ENCODE results near the gene MVB12B.
A peak's percentile ranks its signal among the peaks of the same experiment; 100 is the strongest.

The MVB12B gene

GRCh38 chr9:126509718-126510117 is 183.1 kb downstream of the MVB12B start:
- ATAC-seq (replicated peaks; ENCODE audit: extremely low read depth, poor library complexity, severe bottlenecking) (no peak), DNase-seq (ENCODE audit: low spot score in 2 of 2) (no peak)
- Mint-ChIP-seq H3K9me3 (no peaks in the 10 kb centered on the region), H3K36me3 (ENCODE audit: insufficient read depth) (peaks cover 9% of the 10 kb centered on the region), H3K27me3 (peaks cover 25% of the 10 kb centered on the region), H3K4me1 (no peaks in the 10 kb centered on the region), H3K27ac (ENCODE audit: low read depth) (peak overlapping the region; percentile 25), H3K4me3 (no peak overlapping the region)

GRCh38 chr9:126510564-126510963 is 183.9 kb downstream of the MVB12B start:
- no peak overlapping the region for H3K4me3 Mint-ChIP-seq
- no peak overlapping the region for H3K27ac Mint-ChIP-seq (ENCODE audit: low read depth)
- H3K36me3 Mint-ChIP-seq (ENCODE audit: insufficient read depth): peaks cover 9% of the 10 kb centered on the region
- no peaks in the 10 kb centered on the region for H3K9me3 Mint-ChIP-seq
- peaks cover 25% of the 10 kb centered on the region for H3K27me3 Mint-ChIP-seq
- DNase-seq (ENCODE audit: low spot score in 2 of 2) (no peak), ATAC-seq (replicated peaks; ENCODE audit: extremely low read depth, poor library complexity, severe bottlenecking) (no peak)
- no peaks in the 10 kb centered on the region for H3K4me1 Mint-ChIP-seq

- peaks cover 25% of the 10 kb centered on the region for H3K27me3 Mint-ChIP-seq
- DNase-seq (ENCODE audit: low spot score in 2 of 2) (no peak), ATAC-seq (replicated peaks; ENCODE audit: extremely low read depth, poor library complexity, severe bottlenecking) (no peak)
- H3K4me3 Mint-ChIP-seq: peak overlapping the region; percentile 10
- peaks cover 9% of the 10 kb centered on the region for H3K36me3 Mint-ChIP-seq (ENCODE audit: insufficient read depth)
- no peaks in the 10 kb centered on the region for H3K9me3 Mint-ChIP-seq
- H3K27ac Mint-ChIP-seq (ENCODE audit: low read depth): no peak overlapping the region
- peaks cover 3% of the 10 kb centered on the region for H3K4me1 Mint-ChIP-seq
Measured at GRCh38 chr9:126511411-126511810, 184.8 kb downstream of the MVB12B start.

- Mint-ChIP-seq H3K4me3 (peak overlapping the region; percentile 38), H3K27me3 (peaks cover 25% of the 10 kb centered on the region)
Measured at GRCh38 chr9:126513159-126514036, 186.8 kb downstream of the MVB12B start.

GRCh38 chr9:126514037-126514821 is 187.6 kb downstream of the MVB12B start:
- H3K4me1 Mint-ChIP-seq: peaks cover 31% of the 10 kb centered on the region
- no peak overlapping the region for H3K27ac Mint-ChIP-seq (ENCODE audit: low read depth)
- peaks cover 25% of the 10 kb centered on the region for H3K27me3 Mint-ChIP-seq
- H3K4me3 Mint-ChIP-seq: no peak overlapping the region
- ATAC-seq (replicated peaks; ENCODE audit: extremely low read depth, poor library complexity, severe bottlenecking) (peak; percentile 34), DNase-seq (ENCODE audit: low spot score in 2 of 2) (peak; percentile 32 to 54)
- peaks cover 16% of the 10 kb centered on the region for H3K36me3 Mint-ChIP-seq (ENCODE audit: insufficient read depth)
- H3K9me3 Mint-ChIP-seq: no peaks in the 10 kb centered on the region

More at GRCh38 chr9:126513159-126514036, 186.8 kb downstream of the MVB12B start:
- Mint-ChIP-seq H3K36me3 (ENCODE audit: insufficient read depth) (peaks cover 16% of the 10 kb centered on the region), H3K4me1 (peaks cover 23% of the 10 kb centered on the region), H3K9me3 (no peaks in the 10 kb centered on the region), H3K27ac (ENCODE audit: low read depth) (no peak overlapping the region)
- no peak for DNase-seq (ENCODE audit: low spot score in 2 of 2)
- ATAC-seq (replicated peaks; ENCODE audit: extremely low read depth, poor library complexity, severe bottlenecking): no peak

- DNase-seq (ENCODE audit: low spot score in 2 of 2): no peak
- no peak overlapping the region for H3K27ac Mint-ChIP-seq (ENCODE audit: low read depth)
- no peak overlapping the region for H3K4me3 Mint-ChIP-seq
- peaks cover 17% of the 10 kb centered on the region for H3K36me3 Mint-ChIP-seq (ENCODE audit: insufficient read depth)
- peaks cover 25% of the 10 kb centered on the region for H3K27me3 Mint-ChIP-seq
- no peak for ATAC-seq (replicated peaks; ENCODE audit: extremely low read depth, poor library complexity, severe bottlenecking)
- H3K9me3 Mint-ChIP-seq: no peaks in the 10 kb centered on the region
- H3K4me1 Mint-ChIP-seq: peaks cover 38% of the 10 kb centered on the region
Measured at GRCh38 chr9:126515001-126515872, 188.6 kb downstream of the MVB12B start.

GRCh38 chr9:126515873-126516505 is 189.4 kb downstream of the MVB12B start:
- Mint-ChIP-seq H3K4me1 (peaks cover 38% of the 10 kb centered on the region), H3K4me3 (peak overlapping the region; percentile 85), H3K27me3 (peaks cover 25% of the 10 kb centered on the region), H3K36me3 (ENCODE audit: insufficient read depth) (peaks cover 17% of the 10 kb centered on the region), H3K27ac (ENCODE audit: low read depth) (peak overlapping the region; percentile 88), H3K9me3 (no peaks in the 10 kb centered on the region)
- no peak for DNase-seq (ENCODE audit: low spot score in 2 of 2)
- no peak for ATAC-seq (replicated peaks; ENCODE audit: extremely low read depth, poor library complexity, severe bottlenecking)

GRCh38 chr9:126516561-126516935 is 189.9 kb downstream of the MVB12B start:
- H3K4me3 Mint-ChIP-seq: peak overlapping the region; percentile 85
- ATAC-seq (replicated peaks; ENCODE audit: extremely low read depth, poor library complexity, severe bottlenecking) (no peak), DNase-seq (ENCODE audit: low spot score in 2 of 2) (no peak)
- peaks cover 15% of the 10 kb centered on the region for H3K36me3 Mint-ChIP-seq (ENCODE audit: insufficient read depth)
- H3K9me3 Mint-ChIP-seq: no peaks in the 10 kb centered on the region
- H3K27ac Mint-ChIP-seq (ENCODE audit: low read depth): peak overlapping the region; percentile 88
- peaks cover 20% of the 10 kb centered on the region for H3K27me3 Mint-ChIP-seq
- H3K4me1 Mint-ChIP-seq: peaks cover 38% of the 10 kb centered on the region

GRCh38 chr9:126516936-126517832 is 190.6 kb downstream of the MVB12B start:
- Mint-ChIP-seq H3K27me3 (peaks cover 14% of the 10 kb centered on the region), H3K4me3 (peak overlapping the region; percentile 85), H3K36me3 (ENCODE audit: insufficient read depth) (peaks cover 14% of the 10 kb centered on the region), H3K9me3 (no peaks in the 10 kb centered on the region), H3K4me1 (peaks cover 38% of the 10 kb centered on the region), H3K27ac (ENCODE audit: low read depth) (peak overlapping the region; percentile 88)
- ATAC-seq (replicated peaks; ENCODE audit: extremely low read depth, poor library complexity, severe bottlenecking): peak; percentile 71
- DNase-seq (ENCODE audit: low spot score in 2 of 2): no peak

GRCh38 chr9:126517833-126518356 is 191.3 kb downstream of the MVB12B start:
- DNase-seq (ENCODE audit: low spot score in 2 of 2): no peak
- Mint-ChIP-seq H3K27me3 (peaks cover 8% of the 10 kb centered on the region), H3K4me1 (peaks cover 40% of the 10 kb centered on the region), H3K9me3 (no peaks in the 10 kb centered on the region), H3K36me3 (ENCODE audit: insufficient read depth) (peaks cover 14% of the 10 kb centered on the region), H3K27ac (ENCODE audit: low read depth) (peak overlapping the region; percentile 88), H3K4me3 (peak overlapping the region; percentile 85)
- ATAC-seq (replicated peaks; ENCODE audit: extremely low read depth, poor library complexity, severe bottlenecking): no peak

GRCh38 chr9:126518763-126519162 is 192.1 kb downstream of the MVB12B start:
- peaks cover 14% of the 10 kb centered on the region for H3K36me3 Mint-ChIP-seq (ENCODE audit: insufficient read depth)
- no peak for DNase-seq (ENCODE audit: low spot score in 2 of 2)

More at GRCh38 chr9:126518763-126519162, 192.1 kb downstream of the MVB12B start:
- Mint-ChIP-seq H3K4me3 (peak overlapping the region; percentile 85), H3K9me3 (no peaks in the 10 kb centered on the region), H3K4me1 (peaks cover 49% of the 10 kb centered on the region), H3K27me3 (no peaks in the 10 kb centered on the region), H3K27ac (ENCODE audit: low read depth) (peak overlapping the region; percentile 75)
- no peak for ATAC-seq (replicated peaks; ENCODE audit: extremely low read depth, poor library complexity, severe bottlenecking)
